ENCODE results near the gene NCSTN. TPM values are rescaled to one million over a fixed set of nuclear protein-coding genes. Genes with fewer than 3 reads are reported as not detected.

Gene NCSTN
- total and polyA plus RNA-seq, 10 of the 15 experiments (the other 5 are each of a cell fraction or from before 2014, with no cell fraction given): 33.3 to 88.2 (median 60.4) TPM

DNA sequence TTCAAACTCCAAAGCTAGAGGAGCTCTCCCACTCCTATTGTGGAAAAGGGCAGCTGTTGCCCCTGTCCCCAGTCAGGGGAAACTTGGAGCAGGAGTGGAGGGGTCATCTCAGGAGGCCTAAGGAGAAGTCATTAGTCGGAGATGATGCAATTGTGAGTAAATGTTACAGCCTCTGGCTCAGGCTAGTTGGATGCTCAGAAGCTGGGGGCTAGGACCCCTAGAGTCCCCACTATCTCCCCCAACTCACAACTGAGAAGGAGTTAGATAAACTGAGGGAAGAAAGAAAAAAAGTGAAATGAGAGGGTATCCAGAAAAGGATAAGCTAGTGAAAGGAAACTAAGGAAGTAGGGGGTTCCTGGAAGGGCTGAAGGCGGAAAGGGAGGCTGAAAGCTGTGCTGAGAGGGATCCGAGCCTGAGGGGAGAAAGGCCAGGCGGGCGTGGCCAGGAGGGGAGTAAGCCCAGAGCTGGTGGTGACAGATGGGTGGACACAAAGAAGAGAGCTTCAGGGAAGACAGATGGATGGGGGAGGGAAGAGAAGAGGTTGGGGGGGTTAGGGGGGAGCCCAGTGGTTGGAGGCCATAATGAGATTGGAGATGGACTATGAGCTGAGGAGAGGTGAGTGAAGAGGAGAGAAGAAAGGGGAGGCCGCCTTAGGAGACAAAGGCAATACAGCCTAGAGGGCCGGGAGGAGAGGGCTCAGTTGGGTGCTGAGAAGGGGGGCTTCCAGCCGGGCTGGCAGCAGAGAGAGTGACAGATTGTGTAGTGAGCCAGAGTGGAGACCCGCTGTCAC is 19.2 kb downstream of the NCSTN start:
- no TSS peak for BruUV-seq (replicated peaks)
- intact Hi-C loops (cut with micrococcal nuclease; ENCODE audit: unreplicated experiment) (no loop called here), in situ Hi-C loops (cut with MboI) (no loop called here)
- ChIA-PET SMC1A (ENCODE audit: uncharacterized antibody, unreplicated experiment) (interaction anchor here (0.6 kb wide), 1 partner anchor 10 kb away, joined by 3 read pairs; no protein-coding TSS in a partner anchor), CTCF (interaction anchor here (0.9 to 5.5 kb wide), 7 partner anchors 8 to 284 kb away, joined by 3 to 45 read pairs (median 4); no protein-coding TSS in a partner anchor), POLR2A (interaction anchor here (0.7 kb wide), 1 partner anchor 17 kb away, joined by 4 read pairs; no protein-coding TSS in a partner anchor), RAD21 (ENCODE audit: unreplicated experiment) (interaction anchor here (0.9 kb wide), 1 partner anchor 11 kb away, joined by 3 read pairs; no protein-coding TSS in a partner anchor)
- TF ChIP-seq IRF5 (IDR thresholded peaks at IDR 0.05; ENCODE audit: borderline replicate concordance) (no peak), IRF3 (IDR thresholded peaks at IDR 0.05) (no peak), TBL1XR1 (IDR thresholded peaks at IDR 0.05; ENCODE audit: low read depth, low read length) (no peak), POLR2AphosphoS5 (IDR thresholded peaks at IDR 0.05; ENCODE audit: low read length) (no peak), ATF2 (IDR thresholded peaks at IDR 0.05; ENCODE audit: low read length) (no peak), NFYB (IDR thresholded peaks at IDR 0.05; ENCODE audit: insufficient read depth, low read depth, low read length) (no peak), HDAC6 (IDR thresholded peaks at IDR 0.05; ENCODE audit: unreplicated experiment) (no peak), NBN (IDR thresholded peaks at IDR 0.05) (no peak), USF2 (IDR thresholded peaks at IDR 0.05; ENCODE audit: borderline replicate concordance, low read depth, low read length) (no peak)
- TF ChIP-seq, protein P1, sequence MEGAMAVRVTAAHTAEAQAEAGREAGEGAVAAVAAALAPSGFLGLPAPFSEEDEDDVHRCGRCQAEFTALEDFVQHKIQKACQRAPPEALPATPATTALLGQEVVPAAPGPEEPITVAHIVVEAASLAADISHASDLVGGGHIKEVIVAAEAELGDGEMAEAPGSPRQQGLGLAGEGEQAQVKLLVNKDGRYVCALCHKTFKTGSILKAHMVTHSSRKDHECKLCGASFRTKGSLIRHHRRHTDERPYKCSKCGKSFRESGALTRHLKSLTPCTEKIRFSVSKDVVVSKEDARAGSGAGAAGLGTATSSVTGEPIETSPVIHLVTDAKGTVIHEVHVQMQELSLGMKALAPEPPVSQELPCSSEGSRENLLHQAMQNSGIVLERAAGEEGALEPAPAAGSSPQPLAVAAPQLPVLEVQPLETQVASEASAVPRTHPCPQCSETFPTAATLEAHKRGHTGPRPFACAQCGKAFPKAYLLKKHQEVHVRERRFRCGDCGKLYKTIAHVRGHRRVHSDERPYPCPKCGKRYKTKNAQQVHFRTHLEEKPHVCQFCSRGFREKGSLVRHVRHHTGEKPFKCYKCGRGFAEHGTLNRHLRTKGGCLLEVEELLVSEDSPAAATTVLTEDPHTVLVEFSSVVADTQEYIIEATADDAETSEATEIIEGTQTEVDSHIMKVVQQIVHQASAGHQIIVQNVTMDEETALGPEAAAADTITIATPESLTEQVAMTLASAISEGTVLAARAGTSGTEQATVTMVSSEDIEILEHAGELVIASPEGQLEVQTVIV (IDR thresholded peaks at IDR 0.05; ENCODE audit: borderline replicate concordance, partially characterized antibody): no peak
- TF ChIP-seq, protein P2, sequence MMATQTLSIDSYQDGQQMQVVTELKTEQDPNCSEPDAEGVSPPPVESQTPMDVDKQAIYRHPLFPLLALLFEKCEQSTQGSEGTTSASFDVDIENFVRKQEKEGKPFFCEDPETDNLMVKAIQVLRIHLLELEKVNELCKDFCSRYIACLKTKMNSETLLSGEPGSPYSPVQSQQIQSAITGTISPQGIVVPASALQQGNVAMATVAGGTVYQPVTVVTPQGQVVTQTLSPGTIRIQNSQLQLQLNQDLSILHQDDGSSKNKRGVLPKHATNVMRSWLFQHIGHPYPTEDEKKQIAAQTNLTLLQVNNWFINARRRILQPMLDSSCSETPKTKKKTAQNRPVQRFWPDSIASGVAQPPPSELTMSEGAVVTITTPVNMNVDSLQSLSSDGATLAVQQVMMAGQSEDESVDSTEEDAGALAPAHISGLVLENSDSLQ (IDR thresholded peaks at IDR 0.05): no peak
- no peak for ATAC-seq
- no peak overlapping the region for H2AFZ ChIP-seq (ENCODE audit: control insufficient read depth, low read depth, low read length)
- H3K4me3 ChIP-seq: no peak overlapping the region
- no peak overlapping the region for H3K9ac ChIP-seq (ENCODE audit: control insufficient read depth, insufficient read depth, low read length)
- H3K4me1 ChIP-seq (ENCODE audit: control insufficient read depth, insufficient read depth, low read length): no peaks in the 10 kb centered on the region
- no peak overlapping the region for H3K27ac ChIP-seq (ENCODE audit: control insufficient read depth, insufficient read depth)
- no peak for DNase-seq (ENCODE audit: low read depth, low spot score)
- WGBS (ENCODE audit: insufficient coverage, insufficient replicate concordance, low lambda C conversion rate, missing lambda C conversion rate): 91% methylated on average over 9 of the region's 9 CpGs
- no peak for FAIRE-seq
- no peaks in the 10 kb centered on the region for H3K9me3 ChIP-seq (replicated peaks; ENCODE audit: control insufficient read depth, insufficient read depth, low read length)
- no peak overlapping the region for H3K4me2 ChIP-seq (ENCODE audit: control insufficient read depth, insufficient read depth)
- H3K36me3 ChIP-seq (ENCODE audit: control insufficient read depth in 2 of 2, insufficient read depth in 2 of 2, low read length in 1 of 2): peaks cover 7 to 18% of the 10 kb centered on the region in 2 experiments
- H3K79me2 ChIP-seq (ENCODE audit: control insufficient read depth, insufficient read depth, low read length): no peaks in the 10 kb centered on the region
- no peaks in the 10 kb centered on the region for H3K27me3 ChIP-seq (replicated peaks in 1 of 2; ENCODE audit: control insufficient read depth in 2 of 2, insufficient read depth in 2 of 2, low read length in 1 of 2)
- no peaks in the 10 kb centered on the region for H4K20me1 ChIP-seq (ENCODE audit: control insufficient read depth, insufficient read depth)

All from GM12878 (cell line).